Sigmoid colon (tissue), 7 donors: ENCODE data around the gene KRTAP9-8. TPM values are rescaled to one million over a fixed set of nuclear protein-coding genes. Genes with fewer than 3 reads are reported as not detected.

Experiments used
- DNase-seq: peaks from one replicate; pipeline ENCODE4 v3.0.0-alpha.2; 2019
- H3K27ac ChIP-seq, 4 donors: fragments of 200-600 bp; sonication (generic); one replicate each; pipeline ENCODE4 v1.5.1; 2016 to 2019; ENCODE audit warnings: mild to moderate bottlenecking in 1 of 4
- H3K27me3 ChIP-seq, 3 donors: fragments of 200-600 bp; sonication (generic); one replicate each; pipeline ENCODE4 v1.5.1; 2019; ENCODE audit warnings: mild to moderate bottlenecking in 1 of 3
- H3K36me3 ChIP-seq, 4 donors: fragments of 200-600 bp; sonication (generic); one replicate each; pipeline ENCODE4 v1.5.1; 2016 to 2019
- H3K4me1 ChIP-seq, 4 donors: fragments of 200-600 bp; sonication (generic); one replicate each; pipeline ENCODE4 v1.5.1; 2017 to 2019
- H3K4me3 ChIP-seq, 4 donors: fragments of 200-600 bp; sonication (generic); one replicate each; pipeline ENCODE4 v1.5.1; 2017 to 2019; ENCODE audit warnings: mild to moderate bottlenecking in 2 of 4, moderate library complexity in 1 of 4
- H3K9me3 ChIP-seq, 4 donors: fragments of 200-600 bp in 3 of 4; sonication (generic) in 3 of 4; one replicate each; pipeline versions ENCODE4 v1.5.1 to v1.6.1; 2013 to 2019
- CTCF ChIP-seq, 4 experiments: fragments of 450-650 bp in 3 of 4; fragments of 200-600 bp in 1 of 4; IDR thresholded peaks; one replicate each; pipeline ENCODE4 v1.5.1; 2016 to 2019; ENCODE audit warnings: antibody characterized with exemption in 4 of 4, mild to moderate bottlenecking in 3 of 4, moderate library complexity in 2 of 4
- EP300 ChIP-seq, 4 donors: sonication (generic); formaldehyde crosslinking; IDR thresholded peaks; one replicate each; pipeline ENCODE4 v1.6.1; 2017; ENCODE audit warnings: antibody characterized with exemption in 4 of 4
- POLR2A ChIP-seq, 2 donors: fragments of 450-650 bp; IDR thresholded peaks; one replicate each; pipeline ENCODE4 v1.6.1; 2016; ENCODE audit warnings: antibody characterized with exemption in 2 of 2, mild to moderate bottlenecking in 2 of 2, moderate library complexity in 2 of 2
- POLR2AphosphoS5 ChIP-seq, 4 donors: sonication (generic); formaldehyde crosslinking; IDR thresholded peaks; one replicate each; pipeline ENCODE4 v1.6.1; 2017; ENCODE audit warnings: antibody characterized with exemption in 4 of 4
- WGBS, 2 donors: extraction: QIAGEN DNeasy Blood & Tissue Kit; methylation state at CpG; one replicate each; pipeline ENCODE4 v1.1.7; 2013; 5-methylcytosine and 5-hydroxymethylcytosine counted together
- intact Hi-C: fragments of 100-400 bp; cut with DNase I; formaldehyde crosslinking; loops from one replicate; pipeline ENCODE4 v1.15.1; 2023
- polyA plus RNA-seq, 3 donors: library from polyadenylated mRNA; stranded (reverse); fragments of 200-250 nt; gene quantifications; one replicate each; pipeline ENCODE4 v1.2.3, GENCODE V29; 2013
- total RNA-seq, 4 donors: library from RNA; depleted of rRNA; stranded (reverse); fragments of >200 nt; gene quantifications; one replicate each; pipeline ENCODE4 v1.1.0, GENCODE V29; 2016
- donor health status: healthy with polysubstance abuse.
- donor health status: Bipolar disorder and iron deficiency.
- donor health status: healthy.

KRTAP9-8 gene
- total and polyA plus RNA-seq, 7 donors, result not detected

- no peak overlapping the region for H3K27ac ChIP-seq
Observed at GRCh38 chr17:41211845-41212466, 25.8 kb upstream of the KRTAP9-8 start.

GRCh38 chr17:41212524-41213169 lies 25.2 kb upstream of the KRTAP9-8 start:
- intact Hi-C loops, result no loop called here
- WGBS, 2 donors, result 51 to 77% methylated on average over 7 of the region's 7 CpGs

More at GRCh38 chr17:41211845-41212466, 25.8 kb upstream of the KRTAP9-8 start:
- no peak for DNase-seq
- H3K9me3 ChIP-seq, result no peaks in the 10 kb centered on the region
- no peak for TF ChIP-seq POLR2AphosphoS5 (IDR thresholded peaks at IDR 0.05)
- no peak for TF ChIP-seq CTCF (IDR thresholded peaks at IDR 0.05)
- TF ChIP-seq POLR2A (IDR thresholded peaks at IDR 0.05), result no peak
- no peak for TF ChIP-seq EP300 (IDR thresholded peaks at IDR 0.05)
- peaks cover 0 to 4% (median 4%) of the 10 kb centered on the region in 3 donors for H3K27me3 ChIP-seq
- no peaks in the 10 kb centered on the region for H3K4me1 ChIP-seq
- intact Hi-C loops, result no loop called here
- 11 to 39% methylated on average over 1 of the region's 1 CpG for WGBS, 2 donors
- H3K4me3 ChIP-seq, result no peak overlapping the region
- H3K36me3 ChIP-seq, result no peaks in the 10 kb centered on the region

GRCh38 chr17:41215681-41216080 lies 22.1 kb upstream of the KRTAP9-8 start:
- Histone ChIP-seq H3K27ac (no peak overlapping the region), H3K4me3 (no peak overlapping the region), H3K9me3 (no peaks in the 10 kb centered on the region), H3K36me3 (no peaks in the 10 kb centered on the region), H3K4me1 (no peaks in the 10 kb centered on the region), H3K27me3 (peaks cover 0 to 4% (median 4%) of the 10 kb centered on the region in 3 donors)
- intact Hi-C loops, result no loop called here
- TF ChIP-seq CTCF (IDR thresholded peaks at IDR 0.05) (no peak), EP300 (IDR thresholded peaks at IDR 0.05) (no peak), POLR2AphosphoS5 (IDR thresholded peaks at IDR 0.05) (no peak)
- DNase-seq, result no peak
- 80 to 82% methylated on average over 1 of the region's 1 CpG for WGBS, 2 donors

More at GRCh38 chr17:41212524-41213169, 25.2 kb upstream of the KRTAP9-8 start:
- Histone ChIP-seq H3K4me3 (no peak overlapping the region), H3K36me3 (no peaks in the 10 kb centered on the region), H3K9me3 (no peaks in the 10 kb centered on the region), H3K27ac (no peak overlapping the region), H3K4me1 (no peaks in the 10 kb centered on the region), H3K27me3 (peaks cover 0 to 4% (median 4%) of the 10 kb centered on the region in 3 donors)
- no peak for DNase-seq
- TF ChIP-seq CTCF (IDR thresholded peaks at IDR 0.05) (no peak), POLR2AphosphoS5 (IDR thresholded peaks at IDR 0.05) (no peak), POLR2A (IDR thresholded peaks at IDR 0.05) (no peak), EP300 (IDR thresholded peaks at IDR 0.05) (no peak)

GRCh38 chr17:41223821-41224220 lies 14.0 kb upstream of the KRTAP9-8 start:
- no peak overlapping the region for H3K27ac ChIP-seq
- H3K9me3 ChIP-seq, result no peaks in the 10 kb centered on the region
- no peak for TF ChIP-seq POLR2A (IDR thresholded peaks at IDR 0.05)
- TF ChIP-seq CTCF (IDR thresholded peaks at IDR 0.05), result no peak
- intact Hi-C loops, result no loop called here
- no peaks in the 10 kb centered on the region for H3K4me1 ChIP-seq
- DNase-seq, result no peak
- WGBS, 2 donors, result 73 to 76% methylated on average over 2 of the region's 2 CpGs
- H3K27me3 ChIP-seq, result no peaks in the 10 kb centered on the region
- H3K4me3 ChIP-seq, result no peak overlapping the region
- no peaks in the 10 kb centered on the region for H3K36me3 ChIP-seq
